ENCODE measurements around the gene RNF5.
"Not testable (repeated sequence)": the region's sequence is repeated elsewhere in the genome, so short reads cannot be mapped to it uniquely, and the experiment has no call there.

The RNF5 gene

DNA sequence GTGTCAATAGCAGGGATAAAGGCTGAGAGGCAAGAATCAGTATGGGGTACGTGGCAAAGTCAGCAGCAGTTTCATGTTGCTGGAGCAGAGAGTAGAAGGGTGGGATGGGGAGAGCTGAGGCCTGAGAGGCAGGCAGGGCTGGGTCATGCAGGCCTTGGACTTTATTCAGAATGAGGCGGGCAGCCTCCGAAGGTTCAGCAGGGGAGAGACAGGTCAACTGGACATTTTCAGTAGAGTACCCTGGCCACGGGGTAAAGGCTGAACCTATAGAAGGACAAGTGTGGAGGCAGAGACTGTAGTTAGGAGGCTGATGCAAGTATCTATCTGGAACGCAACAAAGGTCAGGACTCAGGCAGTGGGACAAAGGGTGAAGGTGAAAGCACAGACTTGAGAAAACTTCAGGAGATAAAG lies 32.0 kb downstream of the RNF5 start:
- DNase-seq (ENCODE audit: low spot score): no peak

DNA sequence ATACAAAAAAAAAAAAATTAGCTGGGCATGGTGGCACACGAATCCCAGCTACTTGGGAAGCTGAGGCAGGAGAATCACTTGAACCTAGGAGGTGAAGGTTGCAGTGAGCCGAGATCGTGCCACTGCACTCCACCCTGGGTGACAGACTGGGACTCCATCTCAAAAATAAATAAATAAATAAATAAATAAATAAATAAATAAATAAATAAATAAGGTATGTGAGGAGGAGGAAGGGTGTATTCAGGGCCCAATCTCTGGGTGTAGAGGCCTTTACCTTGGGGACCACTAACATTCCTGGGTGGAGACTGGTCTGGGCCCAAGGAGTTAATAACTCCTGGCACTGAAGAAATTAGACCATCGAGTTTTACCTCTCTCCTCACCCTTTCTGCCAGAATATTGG lies 33.2 kb downstream of the RNF5 start:
- not testable (repeated sequence) for DNase-seq (ENCODE audit: low spot score)

DNA sequence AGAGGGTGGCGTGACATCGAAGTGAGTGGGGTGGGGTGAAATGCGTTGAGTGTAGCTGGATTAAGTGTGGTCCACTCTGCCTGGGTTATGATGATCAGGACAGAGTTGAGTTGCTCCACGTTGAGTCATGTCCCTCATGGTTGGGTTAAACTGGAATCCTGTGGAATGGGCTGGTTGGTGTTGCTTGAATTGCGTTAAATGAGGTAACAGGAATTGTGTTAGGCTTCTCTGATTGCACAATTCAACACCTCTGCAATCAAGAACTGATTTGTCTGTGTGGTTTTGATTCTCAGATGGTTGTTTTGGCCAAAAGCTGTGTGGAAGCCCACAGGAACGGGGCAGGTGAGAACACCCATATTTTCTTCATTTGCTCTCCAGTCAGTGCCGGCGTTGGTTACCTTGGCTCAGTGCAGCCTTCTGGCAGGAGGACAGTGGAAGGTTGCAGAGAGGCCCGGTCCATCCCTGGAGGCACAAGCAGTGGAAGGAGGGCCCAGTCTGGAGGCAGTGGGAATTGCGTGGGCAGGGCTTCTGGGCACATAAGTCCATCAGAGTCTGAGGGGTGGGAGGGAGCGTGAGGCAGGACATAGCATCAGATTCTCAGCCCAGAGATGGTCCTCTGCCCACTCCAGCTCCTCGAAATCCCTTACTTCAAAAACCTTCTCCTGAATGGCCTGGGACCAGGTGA lies 34.0 kb downstream of the RNF5 start:
- DNase-seq (ENCODE audit: low spot score): no peak

DNA sequence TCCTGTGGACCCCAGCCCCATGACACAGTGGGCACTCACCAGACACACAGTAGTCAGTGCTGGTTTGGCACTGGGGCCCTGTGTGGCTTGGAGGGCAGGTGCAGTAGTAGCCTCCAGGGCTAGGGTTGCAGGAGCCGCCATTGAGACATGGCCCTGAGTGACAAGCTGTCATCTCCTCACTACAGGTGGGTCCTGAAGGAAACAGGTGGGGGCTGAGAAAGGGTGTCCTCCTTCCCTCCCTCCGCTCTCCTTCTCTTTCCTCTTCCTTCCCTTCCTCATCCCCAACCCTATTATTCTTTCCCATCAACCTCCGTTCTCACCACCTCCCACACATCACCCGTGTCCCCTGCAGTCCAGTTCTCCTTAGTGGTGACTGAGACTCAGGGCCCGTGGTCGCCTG lies 35.4 kb downstream of the RNF5 start:
- no peak for DNase-seq (ENCODE audit: low spot score)

DNA sequence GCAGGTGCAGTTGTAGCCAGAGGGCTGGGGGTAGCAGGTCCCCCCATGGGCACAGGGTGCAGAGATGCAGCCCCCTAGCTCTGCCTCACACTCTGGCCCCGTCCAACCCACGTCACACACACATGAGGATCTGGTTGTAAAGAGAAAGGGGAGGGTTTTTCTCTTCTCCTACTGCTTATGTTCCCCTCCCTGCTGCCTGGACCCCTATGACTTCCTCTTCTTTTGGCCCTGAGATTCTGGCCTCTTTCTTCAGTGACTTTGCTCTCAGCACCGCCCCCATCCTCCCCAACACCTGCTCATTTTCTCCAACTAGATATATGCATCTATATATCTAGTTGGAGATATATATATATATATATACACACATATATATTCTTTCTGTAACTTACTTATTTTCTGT lies 35.9 kb downstream of the RNF5 start:
- no peak for DNase-seq (ENCODE audit: low spot score)

DNA sequence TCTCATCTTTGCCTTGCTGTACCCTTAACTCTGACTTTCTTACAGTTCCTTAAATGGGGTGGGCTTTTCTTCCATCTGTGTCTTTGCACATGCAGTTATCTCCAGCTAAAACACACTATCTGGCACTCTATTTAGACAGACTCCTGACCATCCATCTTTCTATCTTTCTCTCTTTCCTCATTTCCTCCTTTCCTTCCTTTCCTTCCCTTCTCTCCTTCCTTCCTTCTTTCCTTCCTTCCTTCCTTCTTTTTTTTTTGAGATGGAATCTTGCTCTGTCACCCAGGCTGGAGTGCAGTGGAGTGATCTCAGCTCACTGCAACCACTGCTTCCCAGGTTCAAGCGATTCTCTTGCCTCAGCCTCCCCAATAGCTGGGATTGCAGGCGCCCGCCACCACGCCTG lies 37.4 kb downstream of the RNF5 start:
- DNase-seq (ENCODE audit: low spot score): no peak

- DNase-seq (ENCODE audit: low spot score): no peak
These were observed 38.1 kb downstream of the RNF5 start for GRCh38 chr6:32216285-32216684.

DNA sequence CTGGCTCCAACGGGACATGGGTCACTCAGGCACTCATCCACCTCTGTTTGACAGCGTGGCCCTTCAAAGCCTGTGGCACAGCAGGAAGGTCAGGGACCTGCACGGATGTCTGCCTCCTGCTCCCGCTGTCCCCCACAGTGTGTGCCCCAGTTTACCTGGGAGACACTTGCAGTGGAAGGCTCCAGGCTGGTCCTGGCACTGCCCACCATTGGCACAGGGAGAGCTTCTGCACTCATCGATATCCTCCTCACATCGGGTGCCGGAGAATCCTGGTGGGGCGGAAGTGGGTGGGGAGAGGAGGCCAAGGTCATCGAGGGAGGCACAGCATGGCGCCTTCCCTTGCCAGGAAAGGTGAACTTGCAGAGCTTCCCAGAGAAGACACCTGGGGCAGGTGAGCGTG lies 38.8 kb downstream of the RNF5 start:
- DNase-seq (ENCODE audit: low spot score): no peak

GRCh38 chr6:32218167-32218566 lies 40.0 kb downstream of the RNF5 start:
- DNase-seq (ENCODE audit: low spot score): no peak

- DNase-seq (ENCODE audit: low spot score): no peak
These were observed 41.8 kb downstream of the RNF5 start for GRCh38 chr6:32220021-32220420.

DNA sequence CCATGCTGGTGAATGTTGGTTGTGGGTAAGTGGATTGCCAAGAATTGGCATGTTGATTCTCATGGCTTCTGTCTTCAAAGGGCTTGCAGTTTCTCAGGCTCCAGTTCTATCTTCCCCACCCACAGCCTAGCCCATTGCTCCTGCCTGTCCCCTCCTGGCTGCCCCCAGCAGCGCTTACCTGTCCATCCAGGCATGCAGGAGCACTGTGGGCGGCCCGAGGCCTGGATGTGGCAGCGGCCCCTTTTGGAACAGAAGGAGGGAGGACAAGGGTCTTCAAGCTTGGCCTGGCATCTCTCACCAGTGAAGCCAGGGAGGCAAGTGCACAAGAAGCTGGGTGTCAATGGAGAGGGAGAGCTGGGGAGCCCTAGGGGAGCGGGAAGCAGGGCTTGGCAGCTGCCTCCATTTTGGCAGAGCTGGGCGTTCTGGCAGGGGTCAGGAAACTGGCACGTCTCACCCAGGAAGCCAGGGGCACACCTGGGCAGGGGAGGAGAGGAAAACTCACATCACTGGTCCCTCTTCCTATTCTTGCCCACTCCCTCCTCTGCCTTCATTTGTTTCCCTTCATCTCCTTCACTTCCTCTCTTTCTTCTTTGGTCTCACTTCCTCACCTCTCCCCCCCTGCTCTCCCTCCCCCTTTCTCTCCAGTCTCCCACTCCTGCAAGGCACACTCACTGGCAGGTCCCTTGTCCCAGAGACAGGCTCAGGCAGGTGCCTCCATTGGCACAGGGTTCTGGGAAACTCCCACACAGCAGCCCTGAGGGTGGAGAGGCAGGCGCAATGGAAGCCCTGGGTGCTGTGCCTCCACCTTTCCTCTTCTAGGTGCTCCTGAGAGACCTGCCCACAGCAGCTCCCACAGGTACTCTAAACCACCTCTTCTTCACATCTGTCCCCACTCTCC lies 44.4 kb downstream of the RNF5 start:
- DNase-seq (ENCODE audit: low spot score): no peak

GRCh38 chr6:32223258-32224235 lies 45.3 kb downstream of the RNF5 start, which contains the start of gene NOTCH4:
NOTCH4 (minus strand) TSS chr6:32224067; CDS start chr6:32223928, 139 bp downstream.
- no peak for DNase-seq (ENCODE audit: low spot score)

DNA sequence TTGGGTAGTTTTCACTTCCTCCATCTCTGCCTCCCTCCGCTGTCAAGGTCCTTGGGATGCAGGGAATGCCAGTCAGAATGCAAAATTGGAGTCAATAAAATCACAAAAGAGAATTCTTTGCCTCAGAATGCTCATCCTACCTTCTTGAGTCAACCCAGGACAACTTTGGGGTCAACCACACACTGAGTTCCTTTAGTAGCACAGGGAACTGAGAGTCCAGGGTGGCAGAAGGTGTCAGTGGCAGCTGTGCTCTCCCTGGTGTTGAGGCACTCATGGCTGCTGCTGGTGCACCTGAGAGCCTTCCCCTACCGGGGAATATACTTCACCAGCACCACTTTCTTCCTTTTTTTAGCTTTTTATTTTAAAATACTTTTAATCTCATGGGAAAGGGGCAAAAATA lies 46.5 kb downstream of the RNF5 start:
- no peak for DNase-seq (ENCODE audit: low spot score)

GRCh38 chr6:32226434-32226833 lies 48.2 kb downstream of the RNF5 start:
- no peak for DNase-seq (ENCODE audit: low spot score)

All from AG08396 (cell line).